ENCODE measurements around the gene ROPN1L.

- TF ChIP-seq POLR2AphosphoS5 (IDR thresholded peaks at IDR 0.05) (no peak), POLR2A (IDR thresholded peaks at IDR 0.05) (no peak), EP300 (IDR thresholded peaks at IDR 0.05) (no peak)
- TF ChIP-seq, protein P1, sequence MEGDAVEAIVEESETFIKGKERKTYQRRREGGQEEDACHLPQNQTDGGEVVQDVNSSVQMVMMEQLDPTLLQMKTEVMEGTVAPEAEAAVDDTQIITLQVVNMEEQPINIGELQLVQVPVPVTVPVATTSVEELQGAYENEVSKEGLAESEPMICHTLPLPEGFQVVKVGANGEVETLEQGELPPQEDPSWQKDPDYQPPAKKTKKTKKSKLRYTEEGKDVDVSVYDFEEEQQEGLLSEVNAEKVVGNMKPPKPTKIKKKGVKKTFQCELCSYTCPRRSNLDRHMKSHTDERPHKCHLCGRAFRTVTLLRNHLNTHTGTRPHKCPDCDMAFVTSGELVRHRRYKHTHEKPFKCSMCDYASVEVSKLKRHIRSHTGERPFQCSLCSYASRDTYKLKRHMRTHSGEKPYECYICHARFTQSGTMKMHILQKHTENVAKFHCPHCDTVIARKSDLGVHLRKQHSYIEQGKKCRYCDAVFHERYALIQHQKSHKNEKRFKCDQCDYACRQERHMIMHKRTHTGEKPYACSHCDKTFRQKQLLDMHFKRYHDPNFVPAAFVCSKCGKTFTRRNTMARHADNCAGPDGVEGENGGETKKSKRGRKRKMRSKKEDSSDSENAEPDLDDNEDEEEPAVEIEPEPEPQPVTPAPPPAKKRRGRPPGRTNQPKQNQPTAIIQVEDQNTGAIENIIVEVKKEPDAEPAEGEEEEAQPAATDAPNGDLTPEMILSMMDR (IDR thresholded peaks at IDR 0.05) = no peak
Observed at GRCh38 chr5:10484774-10485141, 43.1 kb downstream of the ROPN1L start.
